Loucy (cell line): Measurements from ENCODE around the gene CDKN1C.

ENCODE experiments used
- CTCF ChIP-seq: fragments of 200-600 bp; sonication (generic); conservative IDR thresholded peaks from 2 replicates; pipeline ENCODE4 v1.5.1; 2014; ENCODE audit warnings: mild to moderate bottlenecking, antibody characterized with exemption, low read length
- EZH2phosphoT487 ChIP-seq: fragments of 200-600 bp; IDR thresholded peaks from 2 replicates; pipeline ENCODE4 v1.6.1; 2018; ENCODE audit warnings: antibody characterized with exemption, mild to moderate bottlenecking, moderate library complexity, borderline replicate concordance

GRCh38 chr11:2846056-2846455, 39.5 kb downstream of the CDKN1C start:
- TF ChIP-seq CTCF, result no peak
- no peak for TF ChIP-seq EZH2phosphoT487
